HEK293 (cell line): Measurements from ENCODE around the gene ADIPOR2.

Experiments
- CTCF ChIA-PET: fragments of 350-600 bp; formaldehyde crosslinking; extraction: SDS; loops from one replicate; lab custom pipeline; 2021; ENCODE audit warnings: antibody characterized with exemption; lab: Yijun Ruan, JAX
- POLR2A ChIA-PET: fragments of 300-600 bp; formaldehyde crosslinking; extraction: SDS; loops from one replicate; lab custom pipeline; 2020; ENCODE audit warnings: antibody characterized with exemption, inconsistent platforms; lab: Yijun Ruan, JAX
- H3K27ac ChIP-seq: fragments of 200-500 bp; sonication (Bioruptor generic); 2 replicates; pipeline ENCODE4 v1.5.1; 2014; ENCODE audit warnings: low read depth, low read length, control low read depth, inconsistent platforms; ENCODE audit errors: extremely low read depth
- H3K36me3 ChIP-seq, 2 experiments: fragments of 200-500 bp in 1 of 2; sonication (Bioruptor generic) in 1 of 2; 1 replicate in 1 of 2; 2 replicates in 1 of 2; pipeline ENCODE4 v1.5.1; 2014 to 2017; ENCODE audit warnings: inconsistent platforms in 2 of 2, low read length in 2 of 2; ENCODE audit not compliant: control insufficient read depth in 2 of 2, insufficient read depth in 1 of 2
- H3K4me1 ChIP-seq: fragments of 200-500 bp; sonication (Bioruptor generic); 2 replicates; pipeline ENCODE4 v1.5.1; 2014; ENCODE audit warnings: mild to moderate bottlenecking, low read length, inconsistent platforms; ENCODE audit not compliant: control insufficient read depth, insufficient read depth
- H3K4me3 ChIP-seq: 2 replicates; pipeline ENCODE4 v1.5.1; 2011; ENCODE audit warnings: low read depth, mild to moderate bottlenecking, control low read depth, low read length, moderate library complexity
- H3K9me3 ChIP-seq: fragments of 200-500 bp; sonication (Bioruptor generic); 2 replicates; pipeline ENCODE4 v1.5.1; 2014; ENCODE audit warnings: low read depth, low read length, inconsistent platforms; ENCODE audit not compliant: control insufficient read depth, insufficient read depth
- ATF2 ChIP-seq: fragments of 450-650 bp; formaldehyde crosslinking; IDR thresholded peaks from 2 replicates; pipeline ENCODE4 v1.5.1; 2016; ENCODE audit warnings: missing biosample characterization, missing genetic modification characterization, low read depth
- BCL11A ChIP-seq: fragments of 450-650 bp; formaldehyde crosslinking; IDR thresholded peaks from 2 replicates; pipeline ENCODE4 v1.5.1; 2016; ENCODE audit warnings: low read depth, missing biosample characterization, missing genetic modification characterization
- GLI4 ChIP-seq: fragments of 450-650 bp; formaldehyde crosslinking; IDR thresholded peaks from 2 replicates; pipeline ENCODE4 v1.5.1; 2016; ENCODE audit warnings: missing biosample characterization, missing genetic modification characterization
- KLF1 ChIP-seq: fragments of 450-650 bp; formaldehyde crosslinking; IDR thresholded peaks from 2 replicates; pipeline ENCODE4 v1.5.1; 2016; ENCODE audit warnings: missing biosample characterization, missing genetic modification characterization
- KLF7 ChIP-seq: fragments of 450-650 bp; formaldehyde crosslinking; IDR thresholded peaks from 2 replicates; pipeline ENCODE4 v1.5.1; 2016; ENCODE audit warnings: missing biosample characterization, missing genetic modification characterization, borderline replicate concordance
- OSR2 ChIP-seq: fragments of 450-650 bp; formaldehyde crosslinking; IDR thresholded peaks from 2 replicates; pipeline ENCODE4 v1.5.1; 2016; ENCODE audit warnings: missing biosample characterization, missing genetic modification characterization
- PRDM10 ChIP-seq: fragments of 450-650 bp; formaldehyde crosslinking; IDR thresholded peaks from 2 replicates; pipeline ENCODE4 v1.5.1; 2016; ENCODE audit warnings: missing biosample characterization, missing genetic modification characterization
- SCRT2 ChIP-seq: fragments of 450-650 bp; formaldehyde crosslinking; IDR thresholded peaks from 2 replicates; pipeline ENCODE4 v1.5.1; 2016; ENCODE audit warnings: missing biosample characterization, missing genetic modification characterization
- ZFP69B ChIP-seq: fragments of 450-650 bp; formaldehyde crosslinking; IDR thresholded peaks from 2 replicates; pipeline ENCODE4 v1.5.1; 2016; ENCODE audit warnings: missing biosample characterization, missing genetic modification characterization
- ZIC2 ChIP-seq: fragments of 450-650 bp; formaldehyde crosslinking; IDR thresholded peaks from 2 replicates; pipeline ENCODE4 v1.5.1; 2016; ENCODE audit warnings: missing biosample characterization, missing genetic modification characterization
- ZNF426 ChIP-seq: fragments of 450-650 bp; formaldehyde crosslinking; IDR thresholded peaks from 2 replicates; pipeline ENCODE4 v1.5.1; 2017; ENCODE audit warnings: missing biosample characterization, missing genetic modification characterization, mild to moderate bottlenecking, inconsistent platforms, moderate library complexity
- ZNF610 ChIP-seq: fragments of 450-650 bp; formaldehyde crosslinking; IDR thresholded peaks from 2 replicates; pipeline ENCODE4 v1.5.1; 2016; ENCODE audit warnings: missing biosample characterization, missing genetic modification characterization, borderline replicate concordance
- ZNF654 ChIP-seq: fragments of 450-650 bp; formaldehyde crosslinking; IDR thresholded peaks from 2 replicates; pipeline ENCODE4 v1.5.1; 2016; ENCODE audit warnings: low read depth, missing biosample characterization, missing genetic modification characterization
- ZNF701 ChIP-seq: fragments of 450-650 bp; formaldehyde crosslinking; IDR thresholded peaks from 2 replicates; pipeline ENCODE4 v1.5.1; 2016; ENCODE audit warnings: missing biosample characterization, missing genetic modification characterization
- ZNF776 ChIP-seq: fragments of 450-650 bp; formaldehyde crosslinking; IDR thresholded peaks from 2 replicates; pipeline ENCODE4 v1.5.0; 2017; ENCODE audit warnings: missing biosample characterization, missing genetic modification characterization, borderline replicate concordance
- ZSCAN30 ChIP-seq: fragments of 450-650 bp; IDR thresholded peaks from 2 replicates; pipeline ENCODE4 v1.5.1; 2018; ENCODE audit warnings: missing biosample characterization, mild to moderate bottlenecking, missing genetic modification characterization, moderate library complexity
- TF ChIP-seq, protein P1 (sequence below): fragments of 450-650 bp; formaldehyde crosslinking; IDR thresholded peaks from 2 replicates; pipeline ENCODE4 v1.5.1; 2016; ENCODE audit warnings: missing biosample characterization, missing genetic modification characterization

The ADIPOR2 gene

DNA sequence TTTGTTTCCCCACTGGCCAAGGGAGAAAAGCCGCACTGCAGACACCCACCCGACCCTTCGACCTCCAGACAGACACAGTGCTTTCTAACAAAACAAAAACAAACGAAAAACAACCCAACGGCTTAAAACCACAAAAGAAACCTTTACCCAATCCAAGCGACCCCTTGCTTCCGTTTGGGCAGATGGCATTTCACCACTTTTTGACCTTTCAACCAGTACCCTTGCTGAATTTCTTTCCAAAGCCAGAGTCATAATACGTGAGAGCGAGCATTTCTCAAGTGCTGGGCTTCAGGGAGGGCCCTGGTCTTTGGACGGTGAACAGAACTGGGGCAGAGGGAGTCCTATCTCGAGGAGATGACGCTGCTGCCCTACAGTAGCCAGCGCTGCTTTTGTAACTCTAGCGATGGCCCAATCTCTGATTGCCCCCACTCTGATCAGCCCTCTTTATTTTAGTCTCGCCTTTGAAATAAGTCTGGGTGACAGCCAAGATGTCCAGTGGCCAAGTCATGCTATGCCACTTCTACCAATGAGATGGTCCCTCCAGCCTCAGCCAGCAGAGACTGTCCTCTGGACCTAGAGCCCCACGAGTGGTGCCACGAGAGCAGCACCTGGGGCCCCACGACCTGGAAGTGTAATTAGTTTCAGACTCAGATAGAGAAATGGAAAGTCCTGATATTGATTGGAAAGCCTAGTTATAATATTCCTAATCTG, 21.9 kb upstream of the ADIPOR2 start (continued):
- TF ChIP-seq ZFP69B (no peak), ZNF426 (no peak), ZNF701 (tag by site-specific recombination) (no peak), ZNF776 (tag by site-specific recombination) (no peak), ZSCAN30 (tag by site-specific recombination) (no peak), ZNF610 (tag by site-specific recombination) (no peak)
- TF ChIP-seq, protein P1, sequence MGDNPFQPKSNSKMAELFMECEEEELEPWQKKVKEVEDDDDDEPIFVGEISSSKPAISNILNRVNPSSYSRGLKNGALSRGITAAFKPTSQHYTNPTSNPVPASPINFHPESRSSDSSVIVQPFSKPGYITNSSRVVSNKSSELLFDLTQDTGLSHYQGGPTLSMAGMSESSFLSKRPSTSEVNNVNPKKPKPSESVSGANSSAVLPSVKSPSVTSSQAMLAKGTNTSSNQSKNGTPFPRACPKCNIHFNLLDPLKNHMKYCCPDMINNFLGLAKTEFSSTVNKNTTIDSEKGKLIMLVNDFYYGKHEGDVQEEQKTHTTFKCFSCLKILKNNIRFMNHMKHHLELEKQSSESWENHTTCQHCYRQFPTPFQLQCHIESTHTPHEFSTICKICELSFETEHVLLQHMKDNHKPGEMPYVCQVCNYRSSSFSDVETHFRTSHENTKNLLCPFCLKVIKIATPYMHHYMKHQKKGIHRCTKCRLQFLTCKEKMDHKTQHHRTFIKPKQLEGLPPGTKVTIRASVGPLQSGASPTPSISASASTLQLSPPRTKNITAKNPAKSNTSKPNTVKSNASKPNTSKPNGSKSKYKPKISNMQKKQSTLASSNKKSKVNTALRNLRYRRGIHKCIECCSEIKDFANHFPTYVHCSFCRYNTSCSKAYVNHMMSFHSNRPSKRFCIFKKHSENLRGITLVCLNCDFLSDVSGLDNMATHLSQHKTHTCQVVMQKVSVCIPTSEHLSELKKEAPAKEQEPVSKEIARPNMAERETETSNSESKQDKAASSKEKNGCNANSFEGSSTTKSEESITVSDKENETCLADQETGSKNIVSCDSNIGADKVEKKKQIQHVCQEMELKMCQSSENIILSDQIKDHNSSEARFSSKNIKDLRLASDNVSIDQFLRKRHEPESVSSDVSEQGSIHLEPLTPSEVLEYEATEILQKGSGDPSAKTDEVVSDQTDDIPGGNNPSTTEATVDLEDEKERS = no peak

DNA sequence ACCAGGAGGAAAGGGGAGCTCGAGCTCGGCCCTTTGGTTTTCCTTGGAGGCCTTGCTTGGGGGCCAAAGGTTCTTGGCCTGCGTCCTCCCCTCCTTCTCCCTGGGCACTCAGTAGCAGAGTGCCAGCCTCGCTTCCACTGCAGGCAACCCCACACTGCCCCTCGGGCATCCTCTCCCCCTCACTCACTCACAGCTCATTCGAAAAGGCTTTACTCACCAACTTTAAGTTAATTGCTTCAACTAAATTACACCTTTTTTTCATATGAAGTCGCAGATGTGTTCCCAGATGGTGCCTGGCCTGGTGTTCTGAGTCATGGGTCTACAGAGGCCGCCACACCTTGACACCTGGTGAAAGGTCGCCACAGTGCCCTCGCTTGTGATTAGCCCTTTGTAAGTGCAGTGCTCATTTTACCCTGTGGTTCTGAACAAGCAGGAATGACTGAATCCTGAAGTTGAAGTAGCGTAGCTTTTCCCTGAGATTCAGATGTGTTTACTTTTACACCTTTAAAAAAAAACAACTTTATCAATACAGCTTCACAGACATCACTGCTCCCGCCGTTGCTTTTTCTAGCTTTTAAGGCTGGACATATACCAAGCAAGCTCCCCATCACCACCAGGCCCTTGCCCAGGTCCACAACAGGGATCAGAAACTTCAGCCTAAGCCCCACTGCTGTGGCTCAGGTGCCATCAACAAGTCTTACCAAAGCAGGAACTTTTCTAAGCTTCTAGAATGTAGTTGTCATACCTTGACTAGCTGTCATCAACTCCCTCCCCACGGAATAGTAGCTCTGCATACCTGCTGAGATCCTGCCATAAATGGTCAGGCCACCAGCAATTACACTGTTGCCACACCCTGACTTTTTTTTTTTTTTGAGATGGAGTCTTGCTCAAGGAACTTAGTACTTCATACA, 20.3 kb upstream of the ADIPOR2 start:
- no peak overlapping the region for H3K27ac ChIP-seq

More for the DNA sequence above, 20.3 kb upstream of the ADIPOR2 start:
- H3K9me3 ChIP-seq = no peaks in the 10 kb centered on the region
- POLR2A ChIA-PET = interaction anchor here (0.7 kb wide), 1 partner anchor 14 kb away, joined by 3 read pairs; no protein-coding TSS in a partner anchor
- CTCF ChIA-PET = interaction anchor here (0.5 to 2.2 kb wide), 13 partner anchors 13 to 1282 kb away, joined by 3 to 8 read pairs (median 3); no protein-coding TSS in a partner anchor
- no peak overlapping the region for H3K4me3 ChIP-seq
- no peaks in the 10 kb centered on the region for H3K36me3 ChIP-seq
- TF ChIP-seq BCL11A (tag by site-specific recombination) (no peak), KLF7 (peak; percentile 51; the same call in 1 of the 2 replicates), SCRT2 (tag by site-specific recombination) (peak; percentile 53), ZNF654 (tag by site-specific recombination) (no peak), OSR2 (tag by site-specific recombination) (peak; percentile 66), PRDM10 (tag by site-specific recombination) (peak; percentile 82), GLI4 (tag by site-specific recombination) (no peak), KLF1 (tag by site-specific recombination) (peak; percentile 56; the same call in 1 of the 2 replicates), ATF2 (tag by site-specific recombination) (no peak), ZIC2 (tag by site-specific recombination) (peak; percentile 54)
- TF ChIP-seq, all 188 proteins: peak for 6
- H3K4me1 ChIP-seq = peaks cover 9% of the 10 kb centered on the region; the same call in 1 of the 2 replicates
